Stomach smooth muscle (tissue), 2 donors: ENCODE results near the gene PLS3.

Experiments used
- H3K27ac ChIP-seq: one replicate; pipeline ENCODE4 v1.7.0; 2013; ENCODE audit warnings: mild to moderate bottlenecking, low read length, inconsistent platforms
- H3K27me3 ChIP-seq, 2 donors: one replicate each; pipeline ENCODE4 v1.7.0; 2013; ENCODE audit warnings: low read length in 2 of 2; ENCODE audit not compliant: insufficient read depth in 2 of 2, control insufficient read depth in 1 of 2
- H3K36me3 ChIP-seq, 2 donors: one replicate each; pipeline ENCODE4 v1.7.0; 2013; ENCODE audit warnings: low read length in 2 of 2; ENCODE audit not compliant: control insufficient read depth in 2 of 2, insufficient read depth in 2 of 2
- H3K4me1 ChIP-seq: one replicate; pipeline ENCODE4 v1.7.0; 2013; ENCODE audit warnings: low read length; ENCODE audit not compliant: control insufficient read depth, insufficient read depth
- H3K4me3 ChIP-seq, 2 donors: one replicate each; pipeline ENCODE4 v1.7.0; 2013; ENCODE audit warnings: low read length in 2 of 2
- H3K9ac ChIP-seq, 2 donors: one replicate each; pipeline ENCODE4 v1.7.0; 2013; ENCODE audit warnings: low read length in 2 of 2, mild to moderate bottlenecking in 1 of 2
- H3K9me3 ChIP-seq, 2 donors: one replicate each; pipeline ENCODE4 v1.7.0; 2013; ENCODE audit warnings: low read length in 2 of 2; ENCODE audit not compliant: control insufficient read depth in 2 of 2
- donor health status: healthy.
- donor health status: Pancreatic carcinoma.

Gene PLS3

GRCh38 chrX:115690511-115691216 is 129.7 kb downstream of the PLS3 start:
- no peak overlapping the region for H3K4me3 ChIP-seq

GRCh38 chrX:115693476-115693875 is 132.5 kb downstream of the PLS3 start:
- Histone ChIP-seq H3K4me3 (no peak overlapping the region), H3K9ac (no peak overlapping the region), H3K27me3 (peaks cover 0 to 22% of the 10 kb centered on the region in 2 donors), H3K36me3 (no peaks in the 10 kb centered on the region), H3K27ac (no peak overlapping the region), H3K9me3 (no peaks in the 10 kb centered on the region), H3K4me1 (no peaks in the 10 kb centered on the region)

More at GRCh38 chrX:115690511-115691216, 129.7 kb downstream of the PLS3 start:
- H3K36me3 ChIP-seq = no peaks in the 10 kb centered on the region
- H3K4me1 ChIP-seq = no peaks in the 10 kb centered on the region
- peaks cover 0 to 17% of the 10 kb centered on the region in 2 donors for H3K27me3 ChIP-seq
- no peak overlapping the region for H3K9ac ChIP-seq
- H3K9me3 ChIP-seq = no peaks in the 10 kb centered on the region
- H3K27ac ChIP-seq = no peak overlapping the region

- H3K27ac ChIP-seq = no peak overlapping the region
- H3K27me3 ChIP-seq = peaks cover 0 to 22% of the 10 kb centered on the region in 2 donors
- no peaks in the 10 kb centered on the region for H3K9me3 ChIP-seq
- H3K4me3 ChIP-seq = no peak overlapping the region
- no peak overlapping the region for H3K9ac ChIP-seq
- H3K36me3 ChIP-seq = no peaks in the 10 kb centered on the region
- H3K4me1 ChIP-seq = no peaks in the 10 kb centered on the region
Observed at GRCh38 chrX:115694028-115694427, 133.1 kb downstream of the PLS3 start.

- no peaks in the 10 kb centered on the region for H3K9me3 ChIP-seq
- peaks cover 0 to 22% of the 10 kb centered on the region in 2 donors for H3K27me3 ChIP-seq
- no peak overlapping the region for H3K27ac ChIP-seq
- H3K4me1 ChIP-seq = no peaks in the 10 kb centered on the region
- H3K36me3 ChIP-seq = no peaks in the 10 kb centered on the region
- no peak overlapping the region for H3K9ac ChIP-seq
- H3K4me3 ChIP-seq = no peak overlapping the region
Observed at GRCh38 chrX:115696039-115696438, 135.1 kb downstream of the PLS3 start.

GRCh38 chrX:115696939-115697338 is 136.0 kb downstream of the PLS3 start:
- H3K27ac ChIP-seq = no peak overlapping the region

GRCh38 chrX:115697806-115698205 is 136.8 kb downstream of the PLS3 start:
- no peaks in the 10 kb centered on the region for H3K36me3 ChIP-seq
- no peak overlapping the region for H3K9ac ChIP-seq
- H3K27me3 ChIP-seq = peaks cover 0 to 23% of the 10 kb centered on the region in 2 donors
- no peaks in the 10 kb centered on the region for H3K9me3 ChIP-seq
- H3K27ac ChIP-seq = no peak overlapping the region
- H3K4me3 ChIP-seq = no peak overlapping the region
- no peaks in the 10 kb centered on the region for H3K4me1 ChIP-seq

More at GRCh38 chrX:115696939-115697338, 136.0 kb downstream of the PLS3 start:
- Histone ChIP-seq H3K36me3 (no peaks in the 10 kb centered on the region), H3K4me1 (no peaks in the 10 kb centered on the region), H3K9me3 (no peaks in the 10 kb centered on the region), H3K9ac (no peak overlapping the region), H3K4me3 (no peak overlapping the region), H3K27me3 (peaks cover 0 to 19% of the 10 kb centered on the region in 2 donors)
